Stimulated activated CD8-positive, alpha-beta memory T cell treated with anti-CD3 and anti-CD28 coated beads, Interleukin-15, amount 100 ng/mL, for 4 hours (primary cell): ENCODE measurements around the gene AMIGO2.
"Not testable (repeated sequence)": the region's sequence is repeated elsewhere in the genome, so short reads cannot be mapped to it uniquely, and the experiment has no call there.

Source experiments
- DNase-seq, 2 donors: peaks; one replicate each; pipeline ENCODE4 v3.0.0-alpha.2; 2020; ENCODE audit warnings: low read depth in 2 of 2

AMIGO2 gene

DNA sequence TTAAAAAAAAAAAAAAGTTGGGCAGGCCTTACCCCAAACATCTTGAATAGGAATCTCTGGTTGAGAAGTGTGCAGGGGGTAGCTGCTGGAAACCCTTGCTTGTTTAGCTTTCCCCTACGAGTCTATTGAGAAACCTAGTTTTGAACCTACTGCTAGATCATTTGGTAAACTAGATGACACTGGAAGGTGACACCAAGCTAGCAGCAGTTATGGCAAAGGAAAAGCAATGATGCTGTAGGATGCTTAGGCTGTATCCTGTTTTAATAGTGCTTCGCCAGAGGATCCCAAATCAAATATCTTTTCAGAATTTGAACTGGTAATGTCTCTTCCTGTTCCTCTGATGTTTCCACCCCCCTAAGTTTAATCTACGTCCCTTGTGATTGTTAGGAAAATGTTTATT lies 5.8 kb downstream of the AMIGO2 start:
- no peak for DNase-seq

DNA sequence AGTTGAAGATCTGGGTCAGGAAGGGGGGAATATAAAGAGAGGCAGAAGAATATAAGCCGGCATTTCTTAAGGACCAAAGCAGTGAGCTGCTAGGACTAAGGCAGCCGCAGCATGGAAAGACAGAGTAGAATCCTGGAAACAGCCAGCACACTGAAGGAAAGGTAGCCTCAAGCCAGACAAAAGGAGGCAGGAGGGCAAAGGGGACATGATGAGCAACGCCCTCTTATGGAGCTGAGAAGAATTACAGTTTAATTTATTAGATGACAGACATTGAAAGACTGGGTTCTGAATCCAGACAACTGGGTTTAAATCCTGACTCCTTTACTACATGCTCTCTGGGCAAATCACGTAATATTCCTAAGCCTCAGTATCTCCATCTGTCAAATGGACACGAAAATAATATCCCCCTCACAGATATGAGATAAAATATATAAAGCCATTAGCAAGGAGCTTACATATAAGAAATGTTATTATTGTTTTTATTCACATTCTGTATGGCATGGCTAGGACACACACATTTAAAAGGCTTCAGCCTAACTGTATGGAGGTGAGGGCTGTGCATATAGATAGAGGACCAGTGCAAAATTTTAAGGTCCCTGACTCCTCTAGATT lies 8.4 kb downstream of the AMIGO2 start:
- DNase-seq = no peak

DNA sequence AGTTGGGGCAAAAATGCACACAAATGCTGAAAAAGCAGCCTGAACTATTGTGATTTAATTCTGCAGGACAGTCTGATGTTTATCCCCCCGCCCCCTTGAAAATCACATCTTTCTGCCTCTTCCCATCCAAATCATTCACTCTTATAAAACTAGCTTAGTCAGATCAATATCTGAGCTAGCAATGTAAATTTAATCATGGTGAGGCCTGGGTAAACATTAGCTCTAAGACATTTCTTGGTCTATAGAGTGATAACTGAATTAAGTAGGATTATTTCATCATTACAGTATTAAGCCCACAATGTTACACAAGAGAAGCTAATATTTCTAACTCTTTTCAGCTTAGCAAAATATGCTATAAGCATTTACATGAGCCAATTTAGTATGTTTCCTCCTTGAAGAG lies 9.4 kb downstream of the AMIGO2 start:
- no peak for DNase-seq

DNA sequence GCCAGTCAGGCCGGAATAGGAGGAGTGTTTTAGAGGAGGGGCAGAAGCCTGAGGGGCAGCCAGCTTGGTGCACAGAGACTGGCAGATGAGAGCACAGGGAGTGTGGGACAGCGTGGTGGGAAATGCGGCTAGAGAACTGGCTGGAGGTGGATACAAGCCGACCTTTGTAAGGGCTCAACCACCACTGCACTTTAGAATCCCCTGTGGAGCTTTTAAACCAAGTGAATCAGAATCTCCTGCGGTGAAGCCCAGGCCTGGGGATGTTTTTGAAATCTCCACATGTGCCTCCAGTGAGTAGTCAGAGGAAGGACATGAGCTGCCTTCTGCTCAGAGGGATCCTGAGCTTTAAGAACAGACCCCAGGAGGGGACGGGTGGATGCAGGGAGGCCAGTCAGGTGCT lies 11.2 kb downstream of the AMIGO2 start:
- DNase-seq = no peak

DNA sequence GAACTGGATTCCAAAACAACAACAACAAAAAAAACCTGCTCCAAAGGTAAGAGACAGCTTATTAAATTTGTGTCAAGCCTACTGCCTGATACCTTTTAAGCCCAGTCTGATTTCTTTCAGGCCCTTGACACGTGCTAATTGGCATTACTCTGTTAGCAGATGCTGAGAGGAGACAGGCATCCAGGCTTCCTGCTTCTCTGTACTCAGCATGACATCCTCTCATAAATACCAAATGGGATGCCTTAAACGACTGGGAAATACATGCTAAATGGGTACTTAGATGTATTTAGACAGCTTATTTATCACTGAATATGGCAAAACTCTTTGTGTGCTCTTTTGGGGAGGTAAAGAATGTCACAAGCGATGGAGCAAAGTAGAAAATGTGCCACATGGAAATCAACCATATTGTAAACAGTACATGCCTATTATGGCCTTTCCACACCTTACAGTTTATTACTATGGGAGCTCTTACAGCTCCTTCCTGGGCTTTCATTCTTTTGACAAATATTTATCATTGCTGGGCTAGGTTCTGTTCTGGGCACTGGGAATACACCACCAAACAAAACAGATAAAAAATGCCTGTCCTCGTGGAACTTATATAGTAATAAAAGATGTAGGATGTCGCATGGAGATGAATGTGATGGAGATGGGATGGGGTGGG lies 11.9 kb downstream of the AMIGO2 start:
- DNase-seq = no peak

DNA sequence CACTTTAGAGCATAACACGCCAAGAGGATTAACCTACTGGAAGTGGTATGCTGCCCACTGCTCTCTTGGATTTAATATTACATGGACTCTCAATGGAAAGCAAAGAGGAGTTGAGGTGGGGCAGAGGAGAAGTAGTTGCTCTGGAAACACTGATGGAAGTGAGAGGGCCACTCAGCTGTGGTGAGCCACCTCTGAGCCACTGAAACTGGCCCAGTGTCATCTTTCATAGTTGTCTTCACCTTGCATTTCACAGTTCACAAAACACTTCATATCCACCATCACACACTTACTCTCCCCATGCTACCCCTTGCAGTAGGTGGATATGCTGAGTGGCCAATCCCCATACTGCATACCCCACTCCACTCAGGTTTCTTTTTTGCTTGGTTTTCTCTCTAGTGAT lies 12.6 kb downstream of the AMIGO2 start:
- no peak for DNase-seq

DNA sequence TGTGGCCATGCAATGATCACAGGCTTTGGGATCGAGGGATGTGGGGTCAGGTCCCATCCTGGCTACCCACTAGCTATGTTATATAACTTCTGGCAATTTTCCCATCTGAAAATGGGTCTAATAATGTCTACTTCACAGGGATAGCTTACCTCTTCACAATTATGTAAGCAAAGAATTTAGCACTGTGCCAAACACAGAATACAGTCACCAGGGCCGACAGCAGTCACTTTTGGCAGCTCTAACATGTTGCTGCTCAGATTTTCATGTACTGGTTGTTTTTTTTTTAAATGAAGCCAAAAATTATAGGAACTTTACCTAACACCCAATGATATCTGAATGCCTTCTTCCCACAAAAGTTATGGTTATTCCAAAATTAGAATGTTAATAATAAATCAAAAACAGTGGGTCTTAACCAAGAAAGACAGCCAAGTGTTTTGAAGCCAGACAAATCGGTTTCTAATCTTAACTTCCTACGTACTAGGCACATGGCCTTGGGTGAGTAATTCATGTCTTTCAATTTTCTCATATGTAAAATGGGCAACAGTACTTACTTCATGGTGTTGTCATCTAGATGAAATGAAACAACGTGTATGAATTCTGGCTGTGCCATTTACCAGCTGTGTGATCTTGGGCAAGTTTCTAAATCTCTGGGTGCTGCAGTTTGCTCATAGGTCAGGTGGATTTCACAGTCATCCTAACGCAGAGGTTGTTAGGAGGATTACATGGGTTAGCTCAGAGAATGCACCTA lies 13.3 kb downstream of the AMIGO2 start:
- no peak for DNase-seq

DNA sequence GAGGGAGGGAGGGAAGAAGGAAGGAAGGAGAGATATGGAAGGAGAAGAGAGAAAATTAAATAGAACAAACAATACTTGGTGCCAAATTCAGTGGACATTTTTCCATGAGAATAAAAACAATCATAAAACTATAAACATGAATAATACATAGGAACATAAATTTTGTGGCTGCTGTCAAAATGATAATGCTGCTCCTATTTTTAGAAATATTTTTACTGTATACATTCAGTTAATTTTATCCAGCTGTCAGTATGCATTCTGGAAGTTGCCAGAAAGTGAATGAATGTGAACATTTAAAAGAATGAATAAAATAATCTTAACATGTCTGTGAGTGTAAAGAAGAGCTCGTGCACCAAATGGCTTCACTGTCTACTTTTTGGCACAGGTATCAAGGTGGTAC lies 14.2 kb downstream of the AMIGO2 start:
- no peak for DNase-seq

DNA sequence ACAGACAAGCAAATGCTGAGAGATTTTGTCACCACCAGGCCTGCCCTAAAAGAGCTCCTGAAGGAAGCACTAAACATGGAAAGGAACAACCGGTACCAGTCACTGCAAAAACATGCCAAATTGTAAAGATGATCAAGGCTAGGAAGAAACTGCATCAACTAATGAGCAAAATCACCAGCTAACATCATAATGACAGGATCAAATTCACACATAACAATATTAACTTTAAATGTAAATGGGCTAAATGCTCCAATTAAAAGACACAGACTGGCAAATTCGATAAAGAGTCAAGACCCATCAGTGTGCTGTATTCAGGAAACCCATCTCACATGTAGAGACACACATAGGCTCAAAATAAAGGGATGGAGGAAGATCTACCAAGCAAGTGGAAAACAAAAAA lies 21.1 kb downstream of the AMIGO2 start:
- not testable (repeated sequence) for DNase-seq

DNA sequence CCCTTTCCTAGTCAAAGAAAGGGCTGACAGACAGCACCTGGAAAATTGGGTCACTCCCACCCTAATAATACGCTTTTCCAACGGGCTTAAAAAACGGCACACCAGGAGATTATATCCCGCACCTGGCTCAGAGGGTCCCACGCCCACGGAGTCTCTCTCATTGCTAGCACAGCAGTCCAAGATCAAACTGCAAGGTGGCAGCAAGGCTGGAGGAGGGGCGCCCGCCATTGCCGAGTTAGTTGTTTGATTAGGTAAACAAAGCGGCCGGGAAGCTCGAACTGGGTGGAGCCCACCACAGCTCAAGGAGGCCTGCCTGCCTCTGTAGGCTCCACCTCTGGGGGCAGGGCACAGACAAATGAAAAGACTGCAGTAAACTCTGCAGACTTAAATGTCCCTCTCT lies 22.8 kb downstream of the AMIGO2 start:
- not testable (repeated sequence) for DNase-seq

DNA sequence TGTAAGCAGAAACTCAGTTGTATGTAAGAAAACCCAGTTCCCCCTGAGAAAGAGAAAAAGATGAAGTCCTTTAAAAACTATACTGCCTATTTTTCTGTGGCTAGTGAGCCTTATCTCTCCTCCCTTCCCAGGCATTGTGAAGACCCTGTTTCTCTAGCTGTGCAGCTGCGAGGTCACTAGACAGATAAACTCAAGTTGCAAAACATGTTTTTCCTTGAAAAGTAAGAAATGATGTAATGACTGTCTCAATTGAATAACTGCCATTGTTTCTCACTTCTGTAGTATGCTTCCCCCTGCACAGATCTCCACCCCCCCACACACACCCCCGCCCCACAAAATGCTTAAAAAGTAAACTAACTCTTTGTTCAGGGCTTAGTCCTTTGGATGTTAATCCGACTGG lies 23.9 kb downstream of the AMIGO2 start:
- not testable (repeated sequence) for DNase-seq

DNA sequence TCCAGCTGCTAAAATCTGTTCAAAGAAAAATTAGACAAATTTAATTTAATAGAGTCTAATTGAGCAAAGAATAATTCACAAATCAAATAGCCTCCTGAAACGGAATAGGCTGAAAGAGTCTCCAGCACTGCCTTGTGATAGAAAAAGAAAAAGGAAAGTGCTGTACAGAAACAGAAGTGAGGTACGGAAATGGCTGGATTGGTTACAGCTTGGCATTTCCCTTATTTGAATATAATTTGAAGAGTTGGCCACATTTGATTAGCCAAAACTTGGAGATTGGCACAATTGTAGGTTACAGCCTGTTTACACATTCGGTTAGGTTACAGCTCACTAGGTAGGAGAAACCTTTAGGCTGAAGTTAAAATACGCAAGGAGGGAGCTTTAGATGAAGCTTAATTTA lies 25.1 kb downstream of the AMIGO2 start:
- DNase-seq = no peak

DNA sequence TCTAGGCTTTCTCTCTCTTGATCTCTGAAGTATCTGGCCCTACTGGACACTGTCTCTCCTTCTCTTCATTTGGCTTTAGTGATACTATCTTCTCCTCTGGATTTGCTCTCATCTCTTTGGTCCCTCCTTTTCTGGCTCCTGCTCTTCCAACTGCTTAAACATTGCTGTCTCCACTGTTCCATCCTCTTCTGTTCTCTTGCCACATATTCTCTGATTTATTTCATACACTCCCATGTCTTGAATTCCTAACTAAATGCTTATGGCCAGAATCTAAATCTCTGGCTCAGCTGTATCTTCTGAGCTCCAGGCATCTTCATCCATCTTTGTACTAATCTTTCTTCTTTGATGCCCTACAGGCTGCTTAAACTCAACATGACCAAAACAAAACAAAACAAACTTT lies 25.8 kb downstream of the AMIGO2 start:
- DNase-seq = no peak

DNA sequence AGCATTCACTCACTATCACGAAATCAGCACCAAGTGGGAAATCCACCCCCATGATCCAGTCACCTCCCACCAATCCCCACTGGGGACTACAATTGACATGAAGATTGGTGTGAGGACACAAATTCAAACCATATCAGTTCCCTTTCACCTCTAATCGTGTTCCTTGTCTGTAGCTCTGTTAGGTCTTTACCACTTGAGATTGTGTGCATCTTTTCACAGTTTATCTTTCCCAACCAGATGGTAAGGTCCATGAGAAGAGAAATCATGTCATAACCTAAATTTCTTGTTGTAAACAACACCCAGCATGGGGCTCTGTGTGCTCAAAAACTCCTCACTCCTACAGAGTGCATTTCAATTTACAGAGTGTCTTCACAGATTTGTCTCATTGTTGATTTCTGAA lies 27.5 kb downstream of the AMIGO2 start:
- no peak for DNase-seq

DNA sequence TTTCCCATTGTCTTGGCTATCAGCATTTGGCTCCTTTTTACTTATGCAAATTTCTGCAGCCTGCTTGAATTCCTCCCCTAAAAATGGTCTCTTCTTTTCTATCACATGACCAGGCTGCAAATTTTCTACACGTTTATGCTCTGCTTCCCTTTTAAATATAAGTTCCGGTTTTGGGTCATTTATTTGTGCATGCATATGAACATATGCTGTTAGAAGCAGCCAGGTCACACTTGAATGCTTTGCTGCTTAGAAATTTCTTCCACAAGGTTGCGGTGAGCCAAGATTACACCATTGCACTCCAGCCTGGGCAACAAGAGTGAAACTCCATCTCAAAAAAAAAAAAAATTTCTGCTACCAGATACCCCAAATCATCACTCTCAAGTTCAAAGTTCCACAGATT lies 28.5 kb downstream of the AMIGO2 start:
- DNase-seq = not testable (repeated sequence)

DNA sequence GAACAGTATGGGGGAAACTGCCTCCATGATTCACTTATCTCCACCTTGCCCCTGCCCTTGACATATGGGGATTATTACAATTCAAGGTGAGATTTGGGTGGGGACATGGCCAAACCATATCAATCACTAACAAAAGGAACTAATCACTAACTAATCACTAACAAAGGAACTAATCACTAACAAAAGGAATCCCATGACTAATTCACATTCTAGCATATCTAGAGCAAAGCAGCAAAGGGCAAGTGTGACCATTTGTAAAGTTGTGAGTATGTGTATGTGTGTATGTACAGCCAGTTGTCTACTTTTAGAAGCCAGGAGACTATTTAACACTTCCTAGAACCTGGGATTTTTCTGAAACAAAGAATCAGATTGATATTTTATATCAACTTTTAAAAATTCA lies 31.2 kb downstream of the AMIGO2 start:
- DNase-seq = no peak

DNA sequence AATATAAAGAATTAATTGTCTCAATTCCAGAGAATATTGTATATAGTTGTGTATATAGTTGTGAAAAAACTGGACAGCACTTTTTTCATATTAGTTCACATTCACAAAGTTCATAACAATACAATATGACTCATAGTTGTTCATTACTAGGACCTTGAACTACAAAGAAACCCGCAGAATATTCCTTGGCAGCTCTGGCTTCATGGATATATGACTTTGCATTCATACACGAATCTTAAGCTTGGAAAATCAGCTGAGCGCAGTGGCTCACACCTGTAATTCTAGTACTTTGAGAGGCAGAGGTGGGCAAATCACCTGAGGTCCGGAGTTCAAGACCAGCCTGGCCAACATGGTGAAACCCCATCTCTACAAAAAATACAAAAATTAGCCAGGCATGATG lies 38.4 kb downstream of the AMIGO2 start:
- DNase-seq = no peak

DNA sequence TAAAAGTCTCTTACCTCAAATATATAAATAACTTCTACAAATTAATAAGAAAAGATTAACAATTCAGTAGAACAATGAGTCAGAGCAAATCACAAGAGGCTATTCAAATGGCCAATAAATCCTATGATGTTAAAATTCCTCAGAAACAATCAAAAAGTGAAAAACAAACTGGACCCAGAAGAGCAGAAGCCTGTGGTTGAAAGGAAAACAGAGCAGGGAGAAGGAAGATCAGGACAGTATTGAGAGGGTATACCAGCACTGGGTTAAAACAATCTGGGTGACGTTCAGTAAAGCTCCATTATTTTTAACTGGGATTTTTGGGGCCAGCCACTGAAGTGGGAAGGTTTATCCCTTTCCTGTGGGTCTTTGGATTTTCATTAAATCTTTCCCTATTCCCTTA lies 40.0 kb downstream of the AMIGO2 start:
- DNase-seq = no peak

DNA sequence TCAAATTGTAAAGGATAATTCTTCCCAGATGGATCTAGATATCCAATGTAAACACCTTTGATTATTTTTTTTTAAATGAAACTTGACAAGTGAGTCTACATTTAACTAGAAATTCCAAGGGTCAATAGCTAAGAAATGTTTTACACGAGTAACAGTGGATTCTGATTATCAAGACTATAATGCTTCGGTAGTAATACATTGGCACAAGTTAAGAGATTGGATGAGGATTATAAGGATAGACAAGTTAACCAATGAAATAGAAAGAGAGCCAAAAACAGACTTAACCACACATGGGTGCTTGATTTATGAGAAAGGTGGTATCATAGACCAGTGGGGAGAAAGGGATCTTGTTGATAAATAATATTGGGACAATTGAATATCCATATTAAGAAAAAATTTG lies 40.7 kb downstream of the AMIGO2 start:
- DNase-seq = no peak

DNA sequence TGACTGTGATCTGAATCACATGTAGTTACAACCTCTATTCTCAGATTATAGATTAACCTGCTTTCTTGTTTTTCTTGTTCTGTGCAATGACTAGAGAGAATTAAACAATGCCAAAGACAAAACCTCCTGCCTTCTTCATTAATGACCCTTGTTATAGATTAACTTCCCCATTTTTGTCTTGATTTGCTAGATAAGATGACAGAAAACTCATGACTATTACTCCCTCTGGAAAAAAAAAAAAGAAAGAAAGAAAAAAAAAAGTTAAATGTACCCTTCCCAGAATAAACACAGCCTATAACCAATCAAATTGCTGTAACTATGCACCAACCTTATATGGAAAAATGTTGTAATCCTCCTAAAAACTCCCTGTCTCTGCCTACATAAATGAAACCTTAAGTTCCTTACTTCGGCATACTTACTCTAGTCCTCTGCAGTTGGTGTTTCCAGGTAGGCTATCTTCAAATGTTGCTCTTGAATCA lies 41.5 kb downstream of the AMIGO2 start:
- DNase-seq = no peak

DNA sequence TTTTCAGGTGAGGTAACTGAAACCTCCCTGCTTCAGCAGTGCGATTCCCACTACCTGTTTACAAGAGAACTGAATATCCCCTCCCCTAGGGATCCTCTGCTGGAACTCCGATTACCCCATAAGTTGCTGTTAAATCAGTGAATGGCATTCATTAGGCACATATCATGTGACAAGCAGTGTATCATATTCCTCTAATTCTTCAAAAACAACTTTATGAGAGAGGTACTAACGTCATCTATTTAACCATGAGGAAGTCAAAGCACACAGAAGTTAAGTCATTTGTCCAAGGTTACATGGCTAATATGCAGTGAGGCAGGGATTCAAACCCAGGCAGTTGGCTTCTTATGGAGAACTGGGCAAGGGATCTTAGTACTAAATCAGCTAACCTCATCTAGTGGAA lies 44.3 kb downstream of the AMIGO2 start:
- DNase-seq = no peak

DNA sequence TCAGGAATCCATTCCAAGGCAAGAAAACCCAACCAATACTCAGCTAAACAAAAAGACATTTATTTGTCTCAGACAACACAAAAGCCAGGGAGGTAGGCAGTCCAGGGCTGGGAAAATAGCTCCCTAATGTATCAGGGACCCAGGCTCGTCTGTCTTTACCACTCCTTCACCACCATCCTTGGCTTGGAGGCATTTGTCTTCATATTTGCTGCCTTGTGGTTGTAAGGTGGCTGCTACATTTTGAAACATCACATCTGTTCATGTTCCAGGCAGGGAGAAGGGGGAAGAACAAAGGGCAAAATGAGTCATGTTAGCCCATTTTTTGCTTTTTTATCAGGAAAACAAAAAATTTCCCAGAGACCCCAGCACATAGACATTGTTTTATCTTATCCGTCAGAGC lies 45.1 kb downstream of the AMIGO2 start:
- no peak for DNase-seq
